Measurements from ENCODE around the gene COL1A1.
A peak's percentile ranks its signal among the peaks of the same experiment; 100 is the strongest.

The COL1A1 gene

DNA sequence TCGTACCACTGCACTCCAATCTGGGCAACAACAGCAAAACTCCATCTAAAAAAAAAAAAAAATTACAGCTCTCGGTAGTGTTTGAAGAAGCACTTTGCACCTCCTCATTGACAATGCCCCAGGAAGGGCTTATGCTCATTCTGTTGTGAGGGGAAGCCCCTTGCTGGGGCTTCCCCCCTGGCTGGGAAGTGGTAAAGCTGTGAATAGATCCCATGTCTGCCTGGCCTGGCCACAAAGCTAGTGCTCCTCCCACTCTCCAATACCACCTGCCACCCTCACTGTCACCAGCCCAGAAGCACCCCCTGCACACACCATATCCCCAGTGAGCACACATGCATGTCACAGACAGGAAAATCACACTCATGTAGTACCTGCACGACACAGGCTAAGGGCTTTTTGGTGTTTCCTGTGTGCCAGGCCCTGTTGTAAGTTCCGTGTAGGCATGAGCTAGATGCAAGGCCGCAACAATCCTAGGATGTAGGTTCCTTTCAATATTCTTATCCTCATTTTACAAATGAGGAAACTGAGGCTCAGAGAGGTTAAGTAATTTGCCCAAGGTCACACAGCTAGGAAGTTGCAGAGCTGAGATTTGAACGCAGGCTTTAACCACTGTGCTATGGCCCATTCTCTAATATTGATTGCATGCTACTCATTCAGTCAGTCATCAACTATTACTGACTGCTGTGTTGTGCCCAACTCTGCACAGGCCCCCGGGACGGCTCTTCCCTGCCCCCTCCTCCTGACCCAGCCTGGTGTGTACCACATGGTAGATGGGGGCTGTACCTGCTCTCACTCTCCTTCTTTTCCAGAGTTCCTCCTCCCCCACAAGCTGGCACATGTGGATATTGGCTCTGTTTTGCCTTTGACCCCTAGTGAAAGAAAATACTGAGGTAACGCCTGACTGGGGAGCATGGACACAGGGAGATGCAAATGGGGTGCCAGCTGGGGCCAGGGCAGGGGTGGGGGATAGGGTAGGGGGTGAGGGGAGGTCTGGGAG is 11.9 kb upstream of the COL1A1 start:
- DNase-seq (ENCODE audit: low spot score), result no peak

DNA sequence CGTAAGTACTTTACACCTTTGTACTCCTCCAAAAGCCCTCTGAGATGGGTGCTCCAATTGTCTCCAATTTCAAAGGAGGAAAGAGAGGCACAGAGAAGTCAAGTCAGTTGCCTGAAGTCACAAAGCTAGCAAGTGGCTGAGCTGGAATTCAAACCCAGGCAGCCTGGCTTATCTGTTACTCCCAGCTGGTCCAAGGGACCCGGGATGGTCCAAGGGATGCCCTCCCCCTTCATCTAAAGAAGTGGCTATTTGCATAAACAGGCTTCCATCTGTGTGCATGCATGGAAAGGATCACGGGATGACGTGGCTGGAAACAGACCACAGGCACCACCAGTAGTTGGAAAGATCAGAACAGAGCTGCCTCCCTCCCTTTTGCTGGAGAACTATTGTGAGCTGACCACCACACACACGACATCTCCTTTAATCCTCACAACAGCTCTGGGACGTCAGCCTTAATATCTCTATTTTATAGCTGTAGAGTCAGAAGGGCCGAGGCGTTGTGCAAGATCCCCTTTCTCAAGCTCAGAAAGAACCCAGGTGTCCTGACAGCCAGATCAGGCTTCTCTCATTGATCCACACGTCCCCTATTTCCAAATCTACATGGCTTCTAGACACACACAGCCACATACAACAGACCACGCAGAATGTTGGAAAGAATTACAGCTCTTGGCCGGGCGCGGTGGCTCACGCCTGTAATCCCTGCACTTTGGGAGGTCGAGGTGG is 10.9 kb upstream of the COL1A1 start:
- DNase-seq (ENCODE audit: low spot score), result no peak

DNA sequence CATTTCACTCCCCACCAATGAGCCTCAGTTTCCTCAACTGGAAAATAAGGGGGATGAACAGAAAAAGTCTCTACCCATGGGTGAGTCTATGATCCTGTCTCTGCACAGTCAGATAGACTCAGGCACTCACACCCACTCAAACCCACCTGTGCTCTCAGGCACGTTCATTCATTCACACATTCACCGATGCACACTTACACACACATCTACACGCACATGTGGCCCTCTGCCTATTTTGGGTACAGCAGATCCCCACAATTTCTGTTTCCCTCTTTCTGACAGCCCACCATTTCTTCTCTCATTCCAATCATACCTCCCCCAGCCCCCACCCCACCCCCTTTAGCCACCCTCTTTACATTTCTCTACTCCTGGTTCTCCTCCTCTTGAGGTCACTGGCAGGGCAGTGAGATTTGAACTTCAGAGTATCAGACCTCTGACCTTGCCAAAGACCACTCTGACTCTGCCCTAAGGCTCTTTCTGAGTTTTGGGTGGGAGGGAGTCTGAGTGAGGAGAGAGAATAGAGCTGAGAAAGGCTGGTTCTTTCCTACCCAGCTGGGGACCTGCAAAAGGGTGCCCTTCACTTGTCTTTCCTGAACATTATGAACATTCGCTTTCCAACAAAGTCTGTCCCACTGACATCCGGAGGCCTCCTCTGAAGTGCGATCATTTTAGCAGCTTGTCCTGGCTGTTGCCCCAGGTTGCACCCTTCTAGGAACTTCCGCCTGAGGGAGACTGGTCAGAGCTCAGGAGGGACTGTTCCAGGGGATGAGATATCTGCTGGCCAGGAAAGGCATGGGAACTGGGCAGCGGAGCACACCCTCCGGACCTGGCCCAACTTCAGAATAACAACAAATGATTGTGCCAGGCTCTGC is 10.1 kb upstream of the COL1A1 start:
- DNase-seq (ENCODE audit: low spot score), result no peak

DNA sequence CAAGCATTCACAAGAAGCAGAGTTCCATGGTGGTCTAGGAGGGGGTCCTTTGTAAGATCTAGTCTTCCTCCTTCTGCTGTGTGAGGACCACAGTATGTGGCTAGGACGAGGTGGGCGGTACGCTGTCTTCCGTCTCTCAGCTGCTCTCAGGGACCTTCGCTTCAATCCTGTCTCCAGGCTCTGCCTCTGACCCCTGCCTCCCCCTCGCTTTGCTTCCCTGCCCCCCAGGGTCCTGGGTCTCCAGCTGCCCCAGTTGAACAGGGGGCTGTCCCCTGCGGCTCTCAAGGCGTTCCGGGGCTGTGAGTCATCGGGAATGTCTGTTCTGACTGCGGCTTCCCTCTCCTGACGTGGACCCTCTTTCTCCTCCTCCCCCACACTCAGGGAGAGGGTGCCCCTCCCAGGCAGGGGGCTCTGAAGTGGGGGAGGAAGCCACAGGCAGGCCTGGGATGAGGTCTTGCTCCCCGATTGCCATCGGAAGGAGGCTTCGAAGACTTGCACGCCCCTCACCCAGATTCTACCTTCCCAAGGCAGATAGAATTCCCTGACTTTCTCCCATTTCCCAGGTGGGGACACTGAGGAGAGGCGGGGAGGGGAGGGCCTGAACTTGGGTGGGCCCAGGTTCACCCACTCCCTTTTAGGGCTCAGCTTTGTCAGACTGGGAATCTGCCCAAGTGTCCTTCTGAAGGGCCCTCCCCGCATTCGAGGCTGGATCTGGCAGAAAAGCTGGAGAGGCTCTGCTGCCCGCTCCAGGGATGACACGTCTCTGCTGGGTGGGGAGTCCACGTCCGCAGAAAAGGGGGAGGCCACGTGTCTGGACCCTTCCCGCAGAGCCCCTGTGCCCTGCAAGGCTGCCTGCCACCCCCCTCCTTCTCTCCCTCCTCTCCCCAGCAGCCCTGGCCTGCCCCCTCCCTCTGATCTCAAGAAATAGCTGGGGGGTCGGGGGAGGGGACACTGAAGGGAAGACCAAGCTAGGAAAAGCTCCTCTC is 9.1 kb upstream of the COL1A1 start:
- DNase-seq (ENCODE audit: low spot score), result peak; percentile 78

DNA sequence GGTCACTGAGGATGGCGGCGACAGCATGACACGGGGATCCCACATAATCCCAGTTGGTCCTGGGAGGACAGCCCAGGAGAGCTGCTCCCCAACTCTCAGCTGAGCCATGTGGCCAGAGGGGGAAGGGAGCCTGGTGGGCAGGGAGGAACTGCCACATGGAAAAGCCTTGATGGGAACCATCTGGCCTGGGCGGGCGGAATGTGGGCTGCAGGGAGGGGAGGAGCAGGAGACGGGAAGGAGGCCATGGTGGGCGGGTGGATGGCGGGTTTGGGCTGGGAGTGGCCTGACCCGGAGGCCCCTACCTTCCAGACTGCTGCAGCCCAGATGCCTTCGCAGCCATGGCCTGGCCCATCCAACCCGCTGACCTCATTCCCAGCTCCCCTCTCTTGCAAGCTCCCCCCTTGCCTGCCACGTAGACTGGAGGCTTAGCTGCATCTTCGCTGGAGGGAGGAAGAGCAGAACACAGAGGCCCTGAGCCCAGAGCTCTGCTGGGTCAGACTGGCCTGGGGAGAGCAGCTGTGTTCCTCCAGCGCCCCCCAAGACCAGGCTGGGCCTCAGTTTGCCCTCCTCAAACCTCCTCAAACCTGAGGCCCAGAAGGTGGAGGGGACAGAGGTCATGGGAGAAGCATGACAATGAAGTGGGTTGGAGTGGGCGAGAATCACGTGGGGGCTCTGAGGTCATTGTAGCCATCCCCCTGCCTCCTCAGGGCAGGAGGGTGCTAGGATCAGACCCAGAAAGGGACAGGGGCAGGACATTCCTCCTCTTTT is 8.2 kb upstream of the COL1A1 start:
- peak; percentile 69 for DNase-seq (ENCODE audit: low spot score)

DNA sequence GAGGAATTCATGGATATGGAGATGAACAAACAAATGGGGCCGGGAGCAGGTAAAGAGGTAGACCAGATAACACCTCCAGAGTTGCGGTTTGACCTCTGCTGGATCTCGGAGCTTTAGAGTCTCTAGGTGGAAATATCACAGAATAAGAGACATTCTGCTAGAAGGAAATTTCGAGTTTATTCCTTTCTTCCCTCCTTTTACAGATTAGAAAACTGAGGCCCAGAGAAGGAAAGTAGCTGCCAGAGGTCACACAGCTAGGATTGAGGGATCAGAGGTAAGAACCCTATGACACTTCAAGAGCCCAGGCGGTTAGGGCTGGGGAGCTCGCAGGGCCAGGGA is 7.7 kb upstream of the COL1A1 start:
- no peak for DNase-seq (ENCODE audit: low spot score)

DNA sequence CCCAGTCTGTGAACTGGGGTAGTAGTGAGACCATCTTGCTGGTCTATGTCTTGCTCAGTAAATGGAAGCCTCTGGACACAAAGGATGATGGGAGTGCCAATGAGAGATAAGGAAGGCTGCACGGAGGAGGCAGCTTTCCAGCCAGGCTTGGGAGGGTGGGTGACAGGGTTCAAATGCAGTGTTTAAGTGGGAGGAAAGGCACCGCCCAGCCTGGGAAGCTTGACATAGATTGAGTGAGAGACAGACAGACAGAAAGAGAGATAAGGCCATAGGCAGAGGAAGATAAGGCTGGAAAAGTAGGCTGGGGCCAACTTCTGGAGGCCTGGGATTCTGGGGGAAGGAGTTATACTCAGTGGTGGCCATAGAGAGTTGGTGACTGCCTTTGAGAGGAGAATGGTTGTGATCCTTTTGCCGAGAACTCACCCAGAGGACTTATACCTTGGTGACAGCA is 7.2 kb upstream of the COL1A1 start:
- DNase-seq (ENCODE audit: low spot score), result no peak

DNA sequence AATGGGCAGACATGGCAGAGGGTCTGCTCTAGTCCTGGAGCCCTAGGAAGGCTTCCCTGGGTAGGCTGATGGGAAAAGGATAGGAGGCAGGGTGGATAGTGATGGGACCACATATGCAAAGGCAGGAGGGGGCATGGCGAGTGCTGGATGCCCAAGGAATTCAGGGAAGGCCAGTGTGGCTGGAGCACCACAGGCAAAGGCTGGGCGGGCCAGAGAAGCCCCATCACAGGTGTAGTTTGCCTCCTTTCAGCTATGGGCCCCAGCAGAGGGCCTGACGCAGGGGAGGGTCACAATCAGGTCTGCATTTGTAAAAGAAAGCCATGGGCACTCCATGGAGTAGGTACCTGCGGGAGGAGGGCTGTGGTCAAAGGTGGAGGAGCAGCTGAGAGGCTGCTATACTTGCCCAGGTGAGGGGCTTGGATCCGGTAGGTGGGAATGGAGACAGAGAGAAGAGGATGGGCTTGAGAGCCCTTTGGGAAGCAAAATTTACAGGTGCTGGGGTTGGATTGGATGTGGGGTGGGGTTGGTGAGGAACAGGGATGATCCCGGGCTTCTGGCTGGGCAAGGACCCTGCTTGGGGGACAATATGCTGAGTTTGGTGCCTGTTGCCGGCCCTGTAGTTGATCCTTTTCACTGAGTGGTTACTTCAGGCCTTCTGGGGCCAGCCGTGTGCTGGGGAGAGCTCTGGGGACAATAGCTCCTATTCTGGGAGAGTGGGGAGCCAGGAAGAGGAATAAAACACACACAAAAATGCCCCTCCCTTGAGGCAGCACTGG is 6.5 kb upstream of the COL1A1 start:
- no peak for DNase-seq (ENCODE audit: low spot score)

DNA sequence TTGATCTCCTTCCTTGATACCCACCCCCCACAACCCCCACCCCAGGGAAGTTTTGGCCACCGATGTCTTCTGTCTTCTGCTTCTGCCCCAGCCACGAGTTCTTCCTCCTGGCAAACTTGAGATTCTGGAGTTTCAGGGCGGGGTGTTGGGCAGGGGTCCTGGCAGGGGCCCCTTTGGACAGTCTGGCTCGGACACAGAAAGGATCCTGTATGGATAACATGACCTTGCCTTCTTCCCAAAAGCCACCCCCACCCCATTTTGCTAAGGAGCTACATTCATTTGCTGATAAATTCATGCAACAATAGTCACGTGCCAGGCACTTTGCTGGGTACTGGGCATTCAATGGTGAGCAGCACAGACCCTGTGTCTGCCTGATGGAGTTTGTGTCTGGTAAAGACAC is 5.9 kb upstream of the COL1A1 start:
- DNase-seq (ENCODE audit: low spot score), result no peak

DNA sequence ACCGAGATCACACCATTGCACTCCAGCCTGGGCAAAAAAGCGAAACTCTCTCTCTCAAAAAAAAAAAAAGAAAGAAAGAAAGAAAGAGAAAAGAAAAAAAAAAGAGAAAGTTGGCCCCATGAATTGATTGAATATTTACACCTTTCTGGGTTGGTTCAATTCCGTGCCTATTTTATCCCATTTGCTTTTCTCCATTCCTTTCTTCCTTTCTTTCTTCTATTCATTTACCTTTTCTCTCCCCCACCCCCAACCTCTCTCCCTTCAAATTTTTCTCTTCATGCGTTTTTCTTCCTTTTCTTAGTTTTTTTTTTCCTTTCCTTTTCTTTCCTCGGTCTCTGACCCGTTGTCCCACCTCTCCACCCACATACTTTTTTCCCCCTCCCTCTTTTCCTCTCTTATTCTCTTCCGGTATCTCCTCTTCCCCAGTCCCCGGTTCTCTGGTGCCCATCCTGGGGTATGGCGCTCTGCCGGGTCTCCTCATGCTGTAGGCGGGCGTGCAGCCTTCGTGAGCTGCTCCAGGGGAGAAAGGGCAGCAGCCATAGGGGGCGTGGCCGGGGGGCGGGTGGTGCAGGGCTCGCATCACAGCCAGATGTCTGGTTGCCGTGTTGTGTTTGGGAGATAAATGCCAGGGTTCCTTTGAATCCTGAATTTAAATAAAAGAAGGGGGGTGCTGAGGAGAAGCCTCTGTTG is 5.3 kb upstream of the COL1A1 start:
- DNase-seq (ENCODE audit: low spot score), result no peak

DNA sequence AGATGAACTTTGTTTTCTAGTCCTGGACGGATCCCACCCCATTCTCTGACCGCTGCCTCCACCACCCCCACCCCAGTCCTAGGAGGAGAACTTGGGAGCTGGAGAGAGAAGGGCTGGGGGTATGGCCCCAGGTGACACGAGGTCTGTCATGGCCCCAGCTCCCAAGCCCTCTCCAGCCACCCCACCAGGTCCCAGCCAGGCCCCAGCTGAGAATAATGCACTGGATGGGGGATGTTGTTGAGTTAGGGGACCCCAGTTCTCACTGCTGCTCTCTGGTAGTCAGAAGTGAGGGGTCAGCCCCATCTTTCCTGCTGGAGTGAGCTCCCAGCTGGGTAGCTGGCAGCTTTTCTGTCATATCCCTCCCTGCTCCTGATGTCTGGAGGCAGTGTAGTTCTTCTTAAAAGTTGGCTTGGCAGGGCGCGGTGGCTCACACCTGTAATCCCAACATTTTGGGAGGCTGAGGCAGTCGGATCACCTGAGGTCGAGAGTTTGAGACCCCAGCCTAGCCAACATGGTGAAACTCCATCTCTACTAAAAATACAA is 4.6 kb upstream of the COL1A1 start:
- DNase-seq (ENCODE audit: low spot score), result no peak

DNA sequence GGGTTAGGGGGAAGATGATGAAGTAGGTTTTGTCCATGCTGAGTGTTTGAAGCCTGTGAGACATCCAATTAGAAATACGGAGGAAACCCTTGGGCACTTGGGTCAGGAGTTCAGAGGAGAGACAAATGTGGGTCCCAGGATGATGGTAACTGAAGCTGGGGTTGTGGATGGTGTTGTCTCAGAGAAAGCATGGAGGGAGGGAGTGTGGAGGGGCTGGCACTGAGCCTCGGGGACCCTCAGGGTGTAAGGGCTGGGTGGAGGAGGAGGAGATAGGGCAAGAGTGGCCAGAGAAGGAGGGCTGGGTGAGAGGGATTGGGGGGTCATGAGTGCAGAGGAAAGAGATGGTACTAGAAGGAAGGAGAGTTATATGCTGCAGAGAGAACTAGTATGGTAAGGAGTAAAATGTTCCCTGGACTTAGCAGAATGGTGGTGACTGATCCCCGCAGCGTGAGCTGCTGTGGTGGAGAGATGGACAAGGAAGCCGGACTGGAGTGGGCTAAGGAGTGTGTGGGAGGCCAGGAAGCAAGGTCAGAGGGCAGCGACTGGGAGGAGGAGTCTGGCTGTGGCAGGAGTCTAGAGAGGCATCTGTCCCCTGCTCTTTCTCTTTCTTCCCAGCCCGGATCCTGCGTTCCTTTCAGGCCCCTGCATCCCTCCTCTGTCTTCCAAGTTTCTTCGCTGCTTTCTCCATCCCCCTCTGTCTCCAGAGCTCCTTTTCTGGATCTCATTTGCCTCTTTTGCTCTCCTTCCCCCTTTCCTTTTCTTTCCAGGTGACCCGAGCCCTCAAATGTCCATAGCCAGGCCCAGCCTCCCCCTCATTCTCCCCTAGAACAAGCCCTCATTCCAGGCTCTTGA is 3.9 kb upstream of the COL1A1 start:
- no peak for DNase-seq (ENCODE audit: low spot score)

DNA sequence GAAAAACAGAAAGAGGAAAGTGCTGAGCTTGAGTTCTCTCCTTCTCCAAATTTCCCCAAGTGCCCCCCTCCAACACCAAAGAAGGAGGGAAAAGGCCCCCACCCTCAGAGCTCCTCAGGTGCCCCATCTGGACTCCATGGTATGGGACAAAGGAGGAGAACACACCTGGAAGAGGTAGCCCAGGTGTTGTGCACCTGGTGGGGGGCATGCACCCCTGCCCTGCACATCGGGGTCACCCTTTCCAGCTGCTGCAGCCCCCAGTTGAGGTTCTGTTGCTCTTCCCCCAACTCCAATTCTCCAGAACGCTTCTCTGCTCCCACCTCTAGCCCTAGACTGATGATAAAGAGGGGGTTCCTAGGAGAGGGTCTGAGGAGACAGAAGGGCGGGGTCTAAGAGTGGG is 3.0 kb upstream of the COL1A1 start:
- DNase-seq (ENCODE audit: low spot score), result no peak

DNA sequence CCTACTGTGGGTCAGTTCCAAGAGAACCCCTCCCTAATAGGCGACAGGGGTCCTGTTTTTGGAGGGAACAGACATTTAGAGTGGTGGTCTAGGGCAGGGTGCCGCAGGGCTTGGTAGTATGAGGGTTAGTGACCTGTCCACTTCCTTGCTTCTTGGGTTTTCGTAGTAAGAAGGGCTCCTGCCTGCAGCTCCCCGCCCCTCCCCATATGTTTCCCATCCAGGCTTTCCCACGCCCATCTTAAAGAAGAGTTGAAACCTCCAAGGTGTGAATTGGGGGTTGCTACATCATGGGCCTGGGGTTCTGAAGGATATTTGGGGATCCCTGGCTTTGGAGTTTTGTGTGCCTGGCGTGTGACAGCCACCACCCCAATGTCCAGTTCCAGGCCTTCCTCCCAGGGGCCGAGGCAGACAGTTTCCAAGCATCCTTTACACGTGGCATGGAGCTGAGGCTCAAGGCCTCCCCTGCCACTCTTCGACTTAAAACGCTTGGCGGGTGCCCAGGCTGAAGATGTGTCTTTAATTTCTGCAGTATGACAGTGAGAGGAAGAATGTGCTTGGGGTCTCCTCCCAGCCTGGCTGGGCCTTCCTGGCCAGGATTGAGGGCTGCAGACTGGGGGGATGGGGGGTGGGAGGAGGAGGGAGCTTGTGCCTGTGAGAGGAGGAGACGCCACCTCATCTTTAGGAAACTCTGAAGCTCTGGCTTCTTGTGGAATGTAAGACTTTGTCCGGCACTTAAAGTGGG is 2.3 kb upstream of the COL1A1 start:
- no peak for DNase-seq (ENCODE audit: low spot score)

DNA sequence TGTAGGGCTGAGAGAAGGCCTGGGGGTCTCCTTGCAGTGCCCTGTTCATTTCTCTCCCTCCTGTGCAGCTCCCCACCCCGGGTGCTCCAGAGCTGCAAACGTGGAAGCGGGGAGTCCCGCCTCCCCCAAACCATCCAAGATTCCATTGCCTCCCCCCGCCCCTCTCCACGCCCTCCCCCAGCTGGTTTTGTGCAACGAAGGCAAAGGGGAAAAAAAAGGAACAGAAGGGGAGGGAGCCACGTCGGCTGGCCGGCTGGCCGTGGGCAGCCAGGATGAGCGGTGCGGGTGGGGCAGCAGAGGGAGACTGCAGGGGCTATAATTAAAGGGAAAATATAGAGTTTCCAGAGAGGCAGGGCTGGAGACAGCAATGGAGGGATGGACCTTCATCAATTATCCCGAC is 1.7 kb upstream of the COL1A1 start:
- DNase-seq (ENCODE audit: low spot score), result no peak

DNA sequence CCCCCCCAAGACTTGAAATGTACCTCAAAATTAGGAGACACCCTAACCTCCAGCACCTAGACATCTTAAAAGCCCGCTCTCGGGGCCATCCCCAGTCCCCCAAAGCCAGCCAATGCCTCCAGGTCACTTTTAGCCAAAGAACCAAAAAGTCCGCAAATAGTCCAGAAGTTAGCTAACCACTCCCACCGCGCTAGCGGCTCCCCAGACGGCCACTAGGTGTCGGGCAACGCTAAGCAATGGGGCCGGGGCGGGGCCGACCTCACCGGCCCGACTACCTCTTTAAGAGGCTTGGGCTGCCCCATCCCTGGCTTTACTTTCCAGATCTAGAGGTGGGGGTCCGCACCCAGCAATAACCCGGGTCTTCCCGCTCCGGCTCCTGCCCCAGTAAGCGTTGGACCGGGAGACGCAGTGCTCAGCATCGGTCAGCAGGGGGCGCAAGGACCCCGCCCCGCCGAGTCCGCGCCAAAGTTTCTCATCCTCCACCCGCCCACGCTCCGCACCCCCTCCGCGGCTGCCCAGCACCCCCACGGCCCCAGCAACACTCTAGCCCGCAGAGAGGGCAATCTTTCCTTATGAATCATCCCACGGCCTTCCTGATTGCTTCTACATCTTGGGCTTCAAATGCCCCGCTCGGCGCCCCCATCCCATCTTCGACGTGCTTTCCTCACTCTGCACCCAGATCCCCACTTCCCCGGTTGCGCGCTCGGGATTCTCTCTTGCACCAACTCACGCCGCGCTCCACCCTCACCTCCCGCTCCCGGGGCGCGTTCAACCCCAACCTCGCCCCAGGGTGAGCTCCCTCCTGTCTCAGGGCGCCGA is 765 bp downstream of the COL1A1 start:
- peak; percentile 79 for DNase-seq (ENCODE audit: low spot score)
